ENCODE results near the gene MAP7D2.

- TF ChIP-seq CTCF (conservative IDR thresholded peaks at IDR 0.05; ENCODE audit: low read depth, low read length) (no peak), MAZ (IDR thresholded peaks at IDR 0.05; ENCODE audit: borderline replicate concordance, low read depth, low read length) (no peak), MAFK (IDR thresholded peaks at IDR 0.05; ENCODE audit: low read depth, low read length) (no peak), POLR2A (IDR thresholded peaks at IDR 0.05; ENCODE audit: low read depth, low read length) (no peak), MXI1 (IDR thresholded peaks at IDR 0.05; ENCODE audit: borderline replicate concordance, low read depth, low read length) (no peak), CEBPB (IDR thresholded peaks at IDR 0.05; ENCODE audit: low read depth, low read length) (no peak), SMC3 (IDR thresholded peaks at IDR 0.05; ENCODE audit: low read depth, low read length) (no peak), BHLHE40 (IDR thresholded peaks at IDR 0.05; ENCODE audit: low read depth, low read length) (no peak), RAD21 (IDR thresholded peaks at IDR 0.05; ENCODE audit: low read length) (no peak), RCOR1 (IDR thresholded peaks at IDR 0.05; ENCODE audit: insufficient replicate concordance, low read length) (no peak), RFX5 (IDR thresholded peaks at IDR 0.05; ENCODE audit: low read depth, low read length) (no peak), USF2 (IDR thresholded peaks at IDR 0.05; ENCODE audit: low read depth, low read length) (no peak), NFE2L2 (IDR thresholded peaks at IDR 0.05; ENCODE audit: low read depth, low read length) (no peak)
Measured at GRCh38 chrX:20147561-20147960, 30.9 kb upstream of the MAP7D2 start.

Measured in IMR-90 (cell line).